Renal cortex interstitium (tissue), 15 donors: ENCODE data around the gene RPL35A. TPM values are rescaled to one million over a fixed set of nuclear protein-coding genes. Genes with fewer than 3 reads are reported as not detected.
"Not testable (repeated sequence)": the region's sequence is repeated elsewhere in the genome, so short reads cannot be mapped to it uniquely, and the experiment has no call there.

Experiments used
- DNase-seq, 11 donors: peaks; one replicate each; pipeline ENCODE4 v3.0.0-alpha.2; 2013; ENCODE audit warnings: low read depth in 9 of 11, low spot score in 4 of 11; ENCODE audit errors: extremely low read depth in 1 of 11
- long read RNA-seq, 16 experiments: transcript quantifications; one replicate each; lab custom pipeline, GENCODE V29; 2026
- polyA plus RNA-seq, 3 donors: library from polyadenylated mRNA; unstranded; fragments of 120-200 nt; gene quantifications; one replicate each; pipeline ENCODE4 v1.2.1, GENCODE V29; 2013; ENCODE audit not compliant: insufficient read length in 3 of 3

The RPL35A gene
- polyA plus RNA-seq: 1,000 to 10,000 TPM; 1,629 to 1,778 (median 1,714) TPM
- long read RNA-seq, donor 1, transcript RPL35A-208 (4 exons, 677 nt): minor isoform, 73 of 2,140 reads
- long read RNA-seq, donor 1, transcript RPL35A-205 (5 exons, 553 nt): minor isoform, 33 of 2,140 reads
- long read RNA-seq, donor 1, transcript RPL35A-207 (2 exons, 687 nt): minor isoform, 104 of 2,140 reads
- long read RNA-seq, donor 1, transcript RPL35A-206 (5 exons, 1,444 nt): major isoform, 992 of 2,140 reads
- long read RNA-seq, donor 1, partial matches to known transcripts: 808 of 2,140 reads
- long read RNA-seq, donor 1, other reads (novel, unspliced or antisense): 96 of 2,140 reads
- long read RNA-seq, donor 2, transcript RPL35A-207 (2 exons, 687 nt): minor isoform, 110 of 2,041 reads
- long read RNA-seq, donor 2, transcript RPL35A-205 (5 exons, 553 nt): minor isoform, 22 of 2,041 reads
- long read RNA-seq, donor 2, transcript RPL35A-208 (4 exons, 677 nt): minor isoform, 89 of 2,041 reads
- long read RNA-seq, donor 2, transcript RPL35A-206 (5 exons, 1,444 nt): major isoform, 925 of 2,041 reads
- long read RNA-seq, donor 2, partial matches to known transcripts: 758 of 2,041 reads
- long read RNA-seq, donor 2, other reads (novel, unspliced or antisense): 115 of 2,041 reads
- long read RNA-seq, donor 3, transcript RPL35A-205 (5 exons, 553 nt): minor isoform, 54 of 3,632 reads
- long read RNA-seq, donor 3, transcript RPL35A-206 (5 exons, 1,444 nt): major isoform, 1,489 of 3,632 reads
- long read RNA-seq, donor 3, transcript RPL35A-208 (4 exons, 677 nt): minor isoform, 116 of 3,632 reads
- long read RNA-seq, donor 3, transcript RPL35A-207 (2 exons, 687 nt): minor isoform, 104 of 3,632 reads
- long read RNA-seq, donor 3, partial matches to known transcripts: 1,664 of 3,632 reads
- long read RNA-seq, donor 3, other reads (novel, unspliced or antisense): 174 of 3,632 reads
- long read RNA-seq, donor 4, transcript RPL35A-208 (4 exons, 677 nt): minor isoform, 156 of 2,218 reads
- long read RNA-seq, donor 4, transcript RPL35A-205 (5 exons, 553 nt): minor isoform, 33 of 2,218 reads
- long read RNA-seq, donor 4, transcript RPL35A-206 (5 exons, 1,444 nt): major isoform, 1,052 of 2,218 reads
- long read RNA-seq, donor 4, transcript RPL35A-207 (2 exons, 687 nt): minor isoform, 51 of 2,218 reads
- long read RNA-seq, donor 4, partial matches to known transcripts: 791 of 2,218 reads
- long read RNA-seq, donor 4, other reads (novel, unspliced or antisense): 99 of 2,218 reads
- long read RNA-seq, donor 5: 0 reads
- long read RNA-seq, donor 6, transcript RPL35A-207 (2 exons, 687 nt): minor isoform, 140 of 2,807 reads
- long read RNA-seq, donor 6, transcript RPL35A-206 (5 exons, 1,444 nt): major isoform, 1,000 of 2,807 reads
- long read RNA-seq, donor 6, transcript RPL35A-208 (4 exons, 677 nt): minor isoform, 191 of 2,807 reads
- long read RNA-seq, donor 6, transcript RPL35A-205 (5 exons, 553 nt): minor isoform, 37 of 2,807 reads
- long read RNA-seq, donor 6, partial matches to known transcripts: 1,309 of 2,807 reads
- long read RNA-seq, donor 6, other reads (novel, unspliced or antisense): 100 of 2,807 reads
- long read RNA-seq, donor 7, transcript RPL35A-207 (2 exons, 687 nt): minor isoform, 148 of 4,113 reads
- long read RNA-seq, donor 7, transcript RPL35A-205 (5 exons, 553 nt): minor isoform, 54 of 4,113 reads
- long read RNA-seq, donor 7, transcript RPL35A-206 (5 exons, 1,444 nt): major isoform, 1,600 of 4,113 reads
- long read RNA-seq, donor 7, transcript RPL35A-208 (4 exons, 677 nt): minor isoform, 198 of 4,113 reads
- long read RNA-seq, donor 7, partial matches to known transcripts: 1,904 of 4,113 reads
- long read RNA-seq, donor 7, other reads (novel, unspliced or antisense): 167 of 4,113 reads
- long read RNA-seq, donor 8: 0 reads
- long read RNA-seq, donor 9, transcript RPL35A-207 (2 exons, 687 nt): minor isoform, 118 of 2,280 reads
- long read RNA-seq, donor 9, transcript RPL35A-206 (5 exons, 1,444 nt): major isoform, 882 of 2,280 reads
- long read RNA-seq, donor 9, transcript RPL35A-208 (4 exons, 677 nt): minor isoform, 117 of 2,280 reads
- long read RNA-seq, donor 9, transcript RPL35A-205 (5 exons, 553 nt): minor isoform, 26 of 2,280 reads
- long read RNA-seq, donor 9, partial matches to known transcripts: 1,031 of 2,280 reads
- long read RNA-seq, donor 9, other reads (novel, unspliced or antisense): 82 of 2,280 reads
- long read RNA-seq, donor 10, transcript RPL35A-206 (5 exons, 1,444 nt): major isoform, 1,393 of 3,762 reads
- long read RNA-seq, donor 10, transcript RPL35A-208 (4 exons, 677 nt): minor isoform, 173 of 3,762 reads
- long read RNA-seq, donor 10, transcript RPL35A-205 (5 exons, 553 nt): minor isoform, 38 of 3,762 reads
- long read RNA-seq, donor 10, transcript RPL35A-207 (2 exons, 687 nt): minor isoform, 143 of 3,762 reads
- long read RNA-seq, donor 10, partial matches to known transcripts: 1,780 of 3,762 reads
- long read RNA-seq, donor 10, other reads (novel, unspliced or antisense): 200 of 3,762 reads
- long read RNA-seq, donor 11, transcript RPL35A-207 (2 exons, 687 nt): minor isoform, 53 of 1,476 reads
- long read RNA-seq, donor 11, transcript RPL35A-205 (5 exons, 553 nt): minor isoform, 26 of 1,476 reads
- long read RNA-seq, donor 11, transcript RPL35A-208 (4 exons, 677 nt): minor isoform, 64 of 1,476 reads
- long read RNA-seq, donor 11, transcript RPL35A-206 (5 exons, 1,444 nt): major isoform, 711 of 1,476 reads
- long read RNA-seq, donor 11, partial matches to known transcripts: 521 of 1,476 reads
- long read RNA-seq, donor 11, other reads (novel, unspliced or antisense): 90 of 1,476 reads
- long read RNA-seq, donor 12, transcript RPL35A-208 (4 exons, 677 nt): minor isoform, 66 of 1,431 reads
- long read RNA-seq, donor 12, transcript RPL35A-205 (5 exons, 553 nt): minor isoform, 17 of 1,431 reads
- long read RNA-seq, donor 12, transcript RPL35A-207 (2 exons, 687 nt): minor isoform, 72 of 1,431 reads
- long read RNA-seq, donor 12, transcript RPL35A-206 (5 exons, 1,444 nt): major isoform, 603 of 1,431 reads
- long read RNA-seq, donor 12, partial matches to known transcripts: 608 of 1,431 reads
- long read RNA-seq, donor 12, other reads (novel, unspliced or antisense): 48 of 1,431 reads
- long read RNA-seq, donor 13: 0 reads
- long read RNA-seq, donor 14, transcript RPL35A-205 (5 exons, 553 nt): minor isoform, 36 of 2,498 reads
- long read RNA-seq, donor 14, transcript RPL35A-208 (4 exons, 677 nt): minor isoform, 83 of 2,498 reads
- long read RNA-seq, donor 14, transcript RPL35A-206 (5 exons, 1,444 nt): major isoform, 1,148 of 2,498 reads
- long read RNA-seq, donor 14, transcript RPL35A-207 (2 exons, 687 nt): minor isoform, 79 of 2,498 reads
- long read RNA-seq, donor 14, partial matches to known transcripts: 1,010 of 2,498 reads
- long read RNA-seq, donor 14, other reads (novel, unspliced or antisense): 122 of 2,498 reads
- long read RNA-seq, donor 15, transcript RPL35A-206 (5 exons, 1,444 nt): major isoform, 402 of 1,287 reads
- long read RNA-seq, donor 15, transcript RPL35A-205 (5 exons, 553 nt): minor isoform, 12 of 1,287 reads
- long read RNA-seq, donor 15, transcript RPL35A-207 (2 exons, 687 nt): minor isoform, 59 of 1,287 reads
- long read RNA-seq, donor 15, transcript RPL35A-208 (4 exons, 677 nt): minor isoform, 98 of 1,287 reads
- long read RNA-seq, donor 15, partial matches to known transcripts: 667 of 1,287 reads
- long read RNA-seq, donor 15, other reads (novel, unspliced or antisense): 39 of 1,287 reads
- long read RNA-seq, donor 16, transcript RPL35A-205 (5 exons, 553 nt): minor isoform, 101 of 4,935 reads
- long read RNA-seq, donor 16, transcript RPL35A-208 (4 exons, 677 nt): minor isoform, 224 of 4,935 reads
- long read RNA-seq, donor 16, transcript RPL35A-207 (2 exons, 687 nt): minor isoform, 146 of 4,935 reads
- long read RNA-seq, donor 16, transcript RPL35A-206 (5 exons, 1,444 nt): major isoform, 2,400 of 4,935 reads
- long read RNA-seq, donor 16, partial matches to known transcripts: 1,722 of 4,935 reads
- long read RNA-seq, donor 16, other reads (novel, unspliced or antisense): 299 of 4,935 reads

DNA sequence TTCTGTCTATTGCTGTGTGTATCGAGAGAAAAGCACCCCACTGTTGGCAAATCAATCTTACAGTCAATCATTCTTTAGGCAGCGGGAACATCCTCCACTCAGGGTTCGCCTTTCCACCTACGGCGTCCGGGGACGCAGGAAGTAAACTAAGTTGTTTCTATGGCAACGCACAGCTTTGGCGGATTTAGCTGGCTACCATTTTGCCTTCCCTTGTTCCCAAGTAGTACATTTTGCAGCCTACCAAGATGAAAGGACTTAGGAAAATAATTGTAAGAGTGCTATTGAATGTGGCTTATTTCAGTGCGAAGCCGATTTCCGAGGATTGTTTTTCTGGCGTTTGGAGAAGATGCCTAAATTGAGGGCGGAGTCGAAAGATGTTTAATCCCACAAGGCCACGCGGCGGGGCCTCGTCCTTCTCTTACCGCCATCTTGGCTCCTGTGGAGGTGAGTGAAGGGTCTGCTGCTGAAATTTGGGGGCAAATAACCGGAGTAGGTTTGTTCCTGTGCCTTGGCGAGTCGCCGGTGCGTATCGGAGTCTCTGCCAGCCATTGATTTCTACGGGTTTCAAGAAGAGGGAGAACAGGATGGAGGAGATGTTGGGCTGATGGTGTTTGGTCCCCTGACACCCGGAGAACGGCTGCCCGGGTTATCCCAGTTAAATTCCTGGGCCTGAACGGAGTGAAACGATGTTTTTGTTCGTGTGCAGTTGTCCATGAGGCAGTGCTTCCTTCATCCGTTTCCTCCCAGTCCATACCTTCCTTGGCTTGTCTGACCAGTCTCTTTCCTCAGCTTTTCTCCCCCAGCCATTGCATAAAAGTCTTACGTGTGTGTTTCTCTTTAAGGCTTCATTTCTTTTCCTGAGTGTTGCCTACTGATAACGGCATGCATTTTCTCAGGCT lies at the start of gene RPL35A:
RPL35A (plus strand) TSS at position 413 of the 899 bp plus-strand sequence. CDS start 778 bp downstream, outside the sequence.
- DNase-seq: peak; percentile 89 to 100 (median 93)

- no peak for DNase-seq
Observed at GRCh38 chr3:197901626-197902025, 48.4 kb upstream of the RPL35A start.

GRCh38 chr3:197906023-197906849 lies 43.8 kb upstream of the RPL35A start:
- peak; percentile 73 to 86 (median 78) for DNase-seq

- DNase-seq: no peak
Observed at GRCh38 chr3:197906850-197907187, 43.2 kb upstream of the RPL35A start.

- no peak for DNase-seq
Observed at GRCh38 chr3:197907196-197907595, 42.8 kb upstream of the RPL35A start.

GRCh38 chr3:197908550-197908949 lies 41.4 kb upstream of the RPL35A start:
- DNase-seq: not testable (repeated sequence)

DNA sequence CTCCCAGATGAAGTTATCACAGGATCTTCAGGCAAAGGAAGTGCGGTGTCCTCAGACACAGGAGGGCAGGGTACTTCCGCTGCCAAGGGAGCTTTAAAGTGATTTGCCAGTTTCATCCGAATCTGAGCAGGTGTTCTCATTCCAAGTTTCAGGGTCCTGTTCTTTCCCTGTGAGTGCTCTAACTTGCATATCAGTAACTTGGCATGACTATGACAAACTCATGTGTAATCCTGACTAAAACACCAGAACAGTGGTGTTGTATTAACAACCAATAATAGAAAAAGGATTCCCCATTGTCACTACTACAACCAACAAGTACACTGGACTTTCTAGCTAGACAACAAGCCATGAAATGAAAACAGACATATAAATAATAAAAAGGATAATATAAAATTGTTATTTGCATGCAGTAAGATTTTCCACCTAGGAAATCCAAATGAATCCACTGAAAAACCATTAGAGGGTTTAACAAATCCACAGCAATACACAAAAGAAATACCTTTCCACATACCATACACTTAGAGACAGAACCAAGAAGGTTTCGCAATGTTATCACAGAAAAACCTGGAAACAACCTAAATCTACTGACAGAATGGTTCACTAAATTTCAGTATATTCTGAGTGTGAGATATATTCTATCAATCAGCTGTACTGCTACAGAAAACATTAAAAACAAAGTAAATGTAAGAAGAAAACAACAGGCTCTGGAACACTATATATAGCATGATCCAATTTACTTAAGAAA lies 40.9 kb upstream of the RPL35A start:
- no peak for DNase-seq

GRCh38 chr3:197912741-197913476 lies 37.1 kb upstream of the RPL35A start:
- DNase-seq: peak in 1 of 11 donors; percentile 11

GRCh38 chr3:197913641-197914380 lies 36.2 kb upstream of the RPL35A start:
- DNase-seq: no peak
